DMS53 treated with DMSO at 0.1 percent for 48 hours (cell line): Measurements from ENCODE around the gene FOXP4.

Experiments
- DNase-seq: peaks from one replicate; lab custom pipeline; 2025; ENCODE audit not compliant: unreplicated experiment; lab: John Stamatoyannopoulos, UW

Gene FOXP4

DNA sequence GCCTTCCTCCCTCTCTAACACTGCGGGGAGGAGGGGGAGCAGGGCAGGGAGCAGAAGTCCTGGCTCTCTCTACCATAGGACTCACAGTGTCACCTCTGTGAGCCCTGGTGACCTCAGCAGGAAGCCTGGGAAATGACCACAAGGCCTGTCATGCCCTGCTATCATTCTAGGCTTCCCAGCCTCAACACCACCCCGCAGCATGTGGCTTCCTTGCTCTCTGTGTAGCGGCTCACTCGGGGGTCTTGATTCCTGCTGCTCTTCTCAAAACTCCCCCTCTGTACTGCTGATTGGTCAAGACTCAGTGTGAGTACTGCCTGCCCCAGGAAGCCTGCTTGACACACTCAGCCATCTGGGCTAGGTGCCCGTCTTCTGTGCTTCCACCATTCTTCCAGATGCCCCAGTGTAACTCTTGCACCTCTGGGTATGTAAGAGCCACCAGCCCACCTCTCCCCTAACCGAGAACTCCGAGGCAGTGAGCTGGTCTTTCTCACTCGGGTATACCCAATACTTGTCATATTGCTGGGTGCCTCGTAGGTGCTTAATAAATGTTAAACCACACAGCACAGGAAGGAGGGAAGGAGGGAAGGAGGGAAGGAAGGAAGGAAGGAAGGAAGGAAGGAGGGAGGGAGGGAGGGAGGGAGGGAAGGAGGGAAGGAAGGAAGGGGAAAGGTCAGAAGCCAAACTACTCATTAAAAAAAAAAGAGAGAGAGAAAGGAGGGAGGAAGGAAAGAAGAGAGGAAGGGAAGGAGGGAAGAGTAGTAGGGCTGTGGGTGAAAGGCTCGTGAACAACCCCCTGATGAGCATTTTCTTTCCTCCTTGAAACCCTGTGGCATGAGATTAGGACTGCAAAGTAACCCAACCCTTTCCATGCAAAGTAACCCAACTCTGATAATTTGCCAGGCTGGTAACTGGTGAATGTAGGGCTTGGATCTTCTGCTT lies 97.0 kb downstream of the FOXP4 start:
- DNase-seq, result no peak

DNA sequence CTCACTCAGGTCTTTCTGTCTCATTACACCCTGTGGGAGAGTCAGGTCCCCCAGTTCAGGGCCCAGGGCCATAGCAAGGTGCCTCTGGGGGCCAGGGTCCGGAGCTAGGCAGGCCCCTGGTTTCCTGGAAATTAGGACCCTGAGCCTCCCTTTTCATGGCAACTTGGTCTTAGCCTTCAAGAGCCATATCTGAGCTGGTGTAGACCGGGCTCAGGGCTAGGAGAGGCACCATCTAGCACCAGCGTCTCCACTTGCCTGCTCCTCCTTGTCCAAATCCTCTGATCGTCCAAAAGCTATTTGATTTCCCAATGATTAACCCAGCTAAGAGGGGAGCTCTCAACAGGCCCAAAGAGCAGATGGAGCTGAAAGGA lies 97.7 kb downstream of the FOXP4 start:
- no peak for DNase-seq

- no peak for DNase-seq
Measured at GRCh38 chr6:41644297-41644879, 98.2 kb downstream of the FOXP4 start.

DNA sequence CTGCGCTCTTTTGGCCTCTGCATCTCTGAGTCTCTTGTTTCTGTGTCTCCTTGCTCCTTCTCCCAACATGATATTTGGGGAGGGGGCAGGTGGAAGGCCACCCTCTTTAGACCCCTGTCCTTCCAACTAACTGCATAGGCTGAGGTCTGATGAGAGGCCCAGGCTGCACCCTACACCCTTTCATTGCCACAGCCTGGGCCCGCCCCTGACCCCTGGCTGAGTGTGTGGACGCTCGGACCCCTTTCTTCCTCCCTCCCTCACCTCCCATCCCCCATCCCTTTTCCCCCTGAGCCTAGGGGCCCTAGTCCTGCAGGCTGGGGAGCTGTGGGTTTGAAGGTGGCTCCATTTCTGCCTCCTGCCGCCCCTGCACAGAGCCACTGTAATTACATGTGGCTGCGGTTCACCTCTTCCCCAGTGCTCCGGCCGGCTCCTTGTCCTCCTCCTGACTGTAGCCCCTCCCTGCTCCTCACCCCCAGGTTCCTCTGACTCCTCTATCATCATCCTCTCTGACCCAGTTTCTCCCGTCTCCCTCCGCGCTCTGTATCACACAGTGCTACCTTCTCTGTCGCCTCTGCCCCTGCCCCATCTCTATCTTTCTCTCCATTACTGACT lies 98.9 kb downstream of the FOXP4 start:
- no peak for DNase-seq

DNA sequence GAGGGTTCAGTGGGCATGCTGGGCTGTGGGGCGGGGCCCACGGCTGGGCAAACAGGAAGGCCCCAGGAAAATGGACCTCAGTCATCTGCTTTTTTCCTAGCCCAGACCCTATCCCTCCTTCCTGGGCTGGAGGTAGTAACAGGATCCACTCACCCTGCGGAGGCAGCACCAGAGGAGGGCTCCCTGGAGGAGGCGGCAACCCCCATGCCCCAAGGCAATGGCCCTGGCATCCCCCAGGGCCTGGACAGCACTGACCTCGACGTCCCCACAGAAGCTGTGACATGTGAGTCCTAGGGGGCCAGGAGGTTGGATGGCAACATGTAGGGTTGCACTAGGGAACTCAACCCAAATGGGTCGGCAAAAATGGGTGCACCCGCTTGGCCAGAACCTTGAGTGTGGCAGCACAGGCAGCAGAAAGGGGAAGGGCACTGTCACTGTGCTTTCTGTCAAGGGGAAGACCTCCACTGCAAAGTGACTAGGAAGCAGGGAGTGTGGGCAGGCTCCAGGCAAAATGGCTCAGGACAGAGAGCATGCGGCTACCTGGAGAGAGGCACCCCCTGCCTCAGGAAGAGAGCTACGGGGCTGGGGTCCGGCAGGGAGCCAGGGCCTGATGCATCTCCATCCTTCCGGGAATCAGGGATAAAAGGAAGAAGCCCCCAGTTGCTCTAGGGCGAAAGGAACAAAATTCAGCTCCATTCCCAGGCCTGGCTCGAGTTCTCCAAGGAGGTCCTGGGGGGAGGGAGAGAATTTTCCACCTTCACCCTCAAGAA lies 100.0 kb downstream of the FOXP4 start:
- no peak for DNase-seq

DNA sequence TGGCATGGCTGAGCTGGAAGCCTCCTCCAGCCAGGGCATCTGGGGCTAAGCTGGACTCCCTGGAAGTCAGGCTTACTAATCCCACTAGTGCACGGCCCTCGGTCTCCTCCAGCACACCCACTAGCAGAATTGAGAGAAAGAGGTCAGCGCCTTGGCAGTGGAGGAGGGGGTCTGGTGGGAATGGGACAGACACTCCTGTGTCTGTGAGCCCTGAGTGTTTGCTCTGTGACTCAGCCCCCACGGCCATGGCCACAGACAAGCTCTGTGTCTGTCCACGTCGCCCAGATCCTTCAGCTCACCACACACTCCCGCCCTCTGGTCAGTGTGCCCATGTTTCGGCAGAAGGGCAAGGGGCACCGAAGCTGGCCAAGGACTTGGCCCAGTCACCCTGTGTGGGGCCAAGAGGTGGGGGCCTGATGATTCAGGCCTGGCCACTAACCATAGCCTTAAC lies 100.9 kb downstream of the FOXP4 start:
- no peak for DNase-seq

DNA sequence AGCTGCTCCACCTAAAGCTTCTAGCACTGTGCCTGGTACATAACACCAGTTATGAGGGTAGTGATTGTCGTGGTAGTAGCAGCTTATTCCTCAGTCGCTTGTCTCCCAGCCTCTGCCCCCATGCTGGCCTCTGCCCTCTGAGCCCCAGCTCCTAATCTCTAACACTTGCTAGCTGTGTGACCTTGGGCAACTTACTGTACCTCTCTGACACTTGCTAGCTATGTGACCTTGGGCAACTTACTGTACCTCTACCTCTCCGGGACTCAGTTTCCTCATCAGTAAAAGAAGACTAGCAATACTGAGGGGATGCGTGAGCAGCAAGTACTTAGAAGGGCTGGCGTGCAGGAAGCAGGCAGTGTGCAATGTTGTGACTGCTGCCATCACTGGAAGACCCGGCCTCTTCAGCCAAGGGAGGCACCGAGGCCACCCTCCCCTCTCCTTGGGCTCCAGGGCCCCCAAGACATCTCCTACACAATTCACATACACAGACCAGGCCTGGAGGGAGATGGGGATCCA lies 101.9 kb downstream of the FOXP4 start:
- no peak for DNase-seq

- no peak for DNase-seq
Measured at GRCh38 chr6:41648921-41649320, 102.7 kb downstream of the FOXP4 start.

GRCh38 chr6:41649596-41649995 lies 103.4 kb downstream of the FOXP4 start:
- no peak for DNase-seq

- DNase-seq, result no peak
Measured at GRCh38 chr6:41650120-41650519, 103.9 kb downstream of the FOXP4 start.

DNA sequence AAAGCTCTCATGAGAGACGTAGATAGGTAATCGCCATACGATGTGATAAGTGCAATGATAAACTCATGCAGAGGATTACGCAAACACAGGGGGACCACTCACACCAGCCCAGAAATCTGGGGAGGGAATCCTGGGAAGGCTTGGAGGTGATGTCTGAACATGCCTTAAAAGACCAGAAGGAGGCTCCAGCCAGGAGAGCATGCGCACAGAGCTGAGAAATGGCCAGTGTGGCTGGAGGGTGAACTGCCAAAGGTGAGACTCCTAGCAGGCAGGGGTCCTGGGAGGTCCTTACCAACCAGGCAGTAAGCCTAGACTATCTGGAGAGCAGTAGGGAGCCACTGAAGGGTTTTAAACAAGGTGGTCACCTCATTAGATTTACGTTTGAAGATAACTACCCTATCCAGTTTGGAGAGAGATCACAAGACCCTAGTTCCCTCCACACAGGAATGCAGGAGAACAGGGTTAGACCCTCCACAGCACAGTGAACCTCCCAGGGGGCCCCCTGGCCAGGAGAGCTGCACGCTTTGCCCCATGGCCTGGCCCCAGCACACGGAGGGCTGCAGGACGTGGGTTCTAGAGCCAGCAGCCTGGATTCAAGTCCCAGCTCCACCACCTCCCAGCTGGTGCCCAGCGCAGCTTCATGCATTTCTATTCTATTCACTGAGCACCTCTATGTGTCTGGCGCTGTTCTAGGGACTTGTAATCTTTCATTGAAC lies 105.2 kb downstream of the FOXP4 start:
- no peak for DNase-seq
